Left colon (tissue), 2 donors: ENCODE measurements around the gene UTF1. TPM values are rescaled to one million over a fixed set of nuclear protein-coding genes. Genes with fewer than 3 reads are reported as not detected.
"Not testable (repeated sequence)": the region's sequence is repeated elsewhere in the genome, so short reads cannot be mapped to it uniquely, and the experiment has no call there.

Source experiments
- ATAC-seq: fragments of 200-7000 bp; cut with Tn5 transposase; one replicate; pipeline ENCODE4 v1.9.1; 2020; ENCODE audit warnings: mild to moderate bottlenecking, moderate library complexity
- DNase-seq, 2 donors: peaks; one replicate each; pipeline ENCODE4 v3.0.0-alpha.2; 2020
- intact Hi-C, 2 donors: fragments of 100-400 bp; cut with DNase I in 1 of 2; cut with micrococcal nuclease in 1 of 2; formaldehyde crosslinking; loops; one replicate each; pipeline versions ENCODE4 v1.11.2 to v1.14.0; 2022; cut with DNase I, micrococcal nuclease
- total RNA-seq, 2 donors: library from RNA; stranded (reverse); fragmentation: NEBNext Ultra II Directional; extraction: Animal tissue kit (Norgen Biotek cat#: 25700); gene quantifications; one replicate each; pipeline ENCODE4 v1.2.1, GENCODE V29; 2021
- donor health status: DM: no; HTN: no; CAD: no.
- donor health status: DM: yes; HTN: yes; CAD: no.

Gene UTF1
- total RNA-seq, 2 donors from 2014 or later = not detected

DNA sequence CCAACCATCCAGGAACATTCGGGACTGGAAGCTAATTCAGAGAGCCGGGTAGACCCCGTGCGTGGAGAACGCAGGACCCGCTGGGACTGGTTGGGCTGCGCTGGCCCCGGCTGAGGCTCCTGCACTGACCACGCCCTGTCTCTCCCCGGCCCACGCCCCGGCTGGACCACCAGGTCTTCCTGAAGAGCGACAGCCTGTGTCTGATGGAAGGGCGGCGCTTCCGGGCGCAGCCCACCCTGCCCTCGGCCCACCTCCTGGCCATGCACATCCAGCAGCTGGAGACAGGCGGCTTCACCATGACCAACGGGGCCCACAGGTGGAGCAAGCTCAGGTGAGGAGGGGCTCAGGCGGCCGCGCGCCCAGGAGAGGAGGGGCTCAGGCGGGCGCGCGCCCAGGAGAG lies 10.2 kb upstream of the UTF1 start:
- intact Hi-C loops = no loop called here
- ATAC-seq = no peak
- DNase-seq = no peak

GRCh38 chr10:133221331-133221730 lies 8.7 kb upstream of the UTF1 start:
- ATAC-seq (no peak), DNase-seq (no peak)
- intact Hi-C loops = no loop called here

DNA sequence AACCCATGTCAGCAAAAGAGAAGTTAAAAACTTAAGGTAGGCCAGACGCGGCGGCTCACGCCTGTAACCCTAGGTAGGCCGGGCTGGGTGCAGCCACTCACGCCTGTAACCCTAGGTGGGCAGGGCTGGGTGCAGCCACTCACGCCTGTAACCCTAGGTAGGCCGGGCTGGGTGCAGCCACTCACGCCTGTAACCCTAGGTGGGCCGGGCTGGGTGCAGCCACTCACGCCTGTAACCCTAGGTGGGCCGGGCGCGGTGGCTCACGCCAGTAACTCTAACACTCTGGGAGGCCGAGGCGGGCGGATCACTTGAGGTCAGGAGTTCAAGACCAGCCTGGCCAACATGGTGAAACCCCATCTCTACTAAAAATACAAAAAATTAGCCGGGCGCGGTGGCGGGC lies 8.3 kb upstream of the UTF1 start:
- intact Hi-C loops, ATAC-seq: not testable (repeated sequence)

GRCh38 chr10:133224076-133224475 lies 5.9 kb upstream of the UTF1 start:
- DNase-seq (no peak), ATAC-seq (no peak)
- intact Hi-C loops = no loop called here

More for the DNA sequence above, 8.3 kb upstream of the UTF1 start:
- DNase-seq = not testable (repeated sequence)

DNA sequence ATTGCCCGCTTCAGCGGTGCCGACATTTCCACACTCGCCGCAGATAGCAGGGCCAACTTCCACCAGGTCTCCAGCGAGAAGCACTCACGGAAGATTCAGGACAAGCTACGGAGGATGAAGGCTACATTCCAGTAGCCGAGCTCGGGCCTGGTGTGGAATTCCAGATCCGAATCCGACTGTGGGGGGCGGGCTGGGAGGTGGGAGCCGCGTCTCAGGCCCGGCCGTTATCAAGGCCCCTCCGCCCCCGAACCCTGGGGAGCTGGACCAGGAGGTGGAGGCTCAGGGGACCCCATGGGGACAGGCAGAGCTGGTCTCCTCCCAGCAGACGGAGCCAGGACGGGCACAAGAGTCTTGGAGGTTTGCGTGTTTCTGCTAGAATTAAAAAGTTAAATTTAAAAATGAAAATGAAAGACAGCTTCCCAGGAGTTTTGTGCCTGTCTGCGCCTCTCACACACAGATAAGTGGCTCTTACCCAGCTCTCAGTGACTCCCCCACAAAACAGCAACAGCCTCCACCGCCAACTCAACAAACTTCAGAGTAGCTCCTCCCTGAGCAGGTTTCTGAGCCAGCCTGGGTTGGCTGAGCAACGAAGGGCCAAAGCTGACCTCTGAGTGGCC lies 5.2 kb upstream of the UTF1 start:
- DNase-seq = no peak
- intact Hi-C loops = no loop called here
- no peak for ATAC-seq

DNA sequence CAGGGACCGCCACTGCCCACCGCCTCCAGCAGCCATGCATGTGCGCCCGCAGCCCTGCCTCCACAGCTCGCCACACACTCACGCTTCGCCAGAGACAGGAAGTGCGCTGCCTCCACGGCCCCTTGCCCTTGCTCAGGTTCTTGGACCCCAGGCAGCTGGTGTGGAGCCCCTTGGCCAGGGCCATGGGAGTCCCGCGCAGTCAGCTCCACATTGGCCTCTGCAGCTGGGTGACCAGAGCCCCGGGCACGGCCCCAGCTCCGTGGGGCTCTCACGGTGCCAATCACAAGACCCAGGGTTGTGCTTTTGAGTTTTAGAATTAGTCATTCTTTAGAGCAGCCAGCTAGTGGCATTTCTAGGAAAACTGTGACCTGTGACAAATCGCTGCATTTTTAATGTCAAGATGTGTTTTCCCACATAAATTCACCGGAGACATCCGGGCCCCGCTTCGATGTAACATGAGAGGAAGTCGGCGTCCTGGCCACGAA lies 4.3 kb upstream of the UTF1 start:
- intact Hi-C loops = no loop called here
- no peak for DNase-seq
- no peak for ATAC-seq

DNA sequence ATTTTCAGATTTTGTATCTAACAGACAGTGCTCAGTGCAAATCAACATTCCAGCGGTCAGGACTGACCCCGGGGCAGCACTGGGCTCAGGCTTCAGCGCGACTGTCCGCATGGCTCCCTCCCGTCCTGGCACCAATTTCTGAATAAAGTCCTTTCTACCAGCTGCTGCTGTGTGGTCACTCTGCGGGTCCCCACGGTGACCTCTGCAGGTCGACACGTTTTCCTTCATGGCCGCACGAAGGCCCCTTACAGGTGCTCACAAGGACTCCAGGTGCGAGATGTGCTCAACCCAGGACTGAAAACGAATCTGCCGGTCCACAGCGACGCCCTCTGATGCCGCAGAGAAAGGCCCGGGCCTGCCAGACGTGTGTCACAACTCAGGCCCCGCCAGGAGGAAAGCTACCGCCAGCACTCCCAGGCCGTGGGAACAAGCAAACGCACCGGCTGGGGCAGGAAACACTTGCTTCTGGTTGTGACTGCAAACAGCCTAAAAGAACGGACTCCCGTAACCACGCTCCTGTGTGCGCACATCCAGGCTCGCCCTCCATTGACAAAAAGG lies 3.7 kb upstream of the UTF1 start:
- DNase-seq (no peak), ATAC-seq (no peak)

GRCh38 chr10:133227256-133227655 lies 2.8 kb upstream of the UTF1 start:
- intact Hi-C loops = no loop called here
- ATAC-seq (no peak), DNase-seq (no peak)

More for the DNA sequence above, 3.7 kb upstream of the UTF1 start:
- intact Hi-C loops = no loop called here

DNA sequence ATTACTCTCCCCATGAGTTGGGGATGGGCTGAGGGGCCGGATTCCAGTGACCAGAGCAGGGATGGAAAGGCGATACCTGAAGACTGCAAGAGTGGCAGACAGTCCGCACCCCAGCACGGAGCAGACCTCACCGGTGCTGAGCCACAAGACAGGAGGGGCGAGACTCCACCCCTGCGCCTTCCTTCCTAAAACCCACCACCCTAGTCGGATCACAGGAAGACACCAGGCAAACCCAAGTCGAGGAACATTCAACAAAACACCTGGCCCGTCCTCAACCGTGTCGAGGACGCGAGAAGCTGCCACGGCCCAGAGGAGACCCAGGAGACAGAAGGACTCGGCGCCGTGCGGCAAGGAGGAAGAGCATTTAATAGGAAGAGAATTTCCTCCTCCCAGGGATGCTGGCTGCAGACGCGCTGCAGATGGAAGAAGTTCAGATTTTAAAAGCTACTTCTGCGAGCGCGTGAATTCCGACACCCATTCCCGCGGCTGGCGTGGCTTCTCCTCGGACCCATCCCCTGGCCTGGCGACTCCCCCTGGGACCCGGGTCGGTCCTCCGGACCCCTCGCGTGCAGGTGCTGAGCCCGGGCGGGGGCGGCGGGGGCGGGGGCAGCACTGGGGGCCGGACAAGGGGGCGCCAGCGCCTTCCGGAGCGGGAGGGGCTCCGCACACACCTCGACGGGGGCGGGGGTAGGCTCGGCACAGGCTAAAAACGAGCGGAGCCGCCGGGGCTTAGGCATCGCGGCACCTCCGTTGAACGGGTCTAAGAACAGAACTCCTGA lies 563 bp upstream of the UTF1 start:
- ATAC-seq = no peak
- DNase-seq = no peak
- intact Hi-C loops = no loop called here

DNA sequence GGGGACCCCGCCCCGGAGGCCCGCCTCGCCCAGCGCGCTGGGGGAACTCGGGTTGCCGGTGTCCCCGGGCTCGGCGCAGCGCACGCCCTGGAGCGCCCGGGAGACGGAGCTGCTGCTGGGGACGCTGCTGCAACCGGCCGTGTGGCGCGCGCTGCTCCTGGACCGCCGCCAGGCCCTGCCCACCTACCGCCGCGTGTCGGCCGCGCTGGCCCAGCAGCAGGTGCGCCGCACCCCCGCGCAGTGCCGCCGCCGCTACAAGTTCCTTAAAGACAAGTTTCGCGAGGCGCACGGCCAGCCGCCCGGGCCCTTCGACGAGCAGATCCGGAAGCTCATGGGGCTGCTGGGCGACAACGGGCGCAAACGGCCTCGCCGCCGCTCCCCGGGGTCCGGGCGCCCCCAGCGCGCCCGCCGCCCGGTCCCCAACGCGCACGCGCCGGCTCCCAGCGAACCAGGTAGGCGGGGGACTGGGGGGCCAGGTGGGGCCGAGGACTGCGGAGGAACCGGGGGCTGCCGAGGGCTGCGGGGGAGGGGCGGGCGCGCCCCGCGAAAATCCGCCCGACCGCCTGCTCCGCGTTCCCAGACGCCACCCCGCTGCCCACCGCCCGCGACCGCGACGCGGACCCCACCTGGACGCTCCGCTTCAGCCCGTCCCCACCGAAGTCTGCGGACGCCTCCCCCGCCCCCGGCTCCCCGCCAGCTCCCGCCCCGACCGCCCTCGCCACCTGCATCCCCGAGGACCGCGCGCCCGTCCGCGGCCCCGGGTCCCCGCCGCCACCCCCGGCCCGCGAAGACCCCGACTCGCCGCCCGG lies 574 bp downstream of the UTF1 start:
- intact Hi-C loops = no loop called here
- peak in 1 of 2 donors; percentile 38 for DNase-seq
- peak; percentile 31 for ATAC-seq

- intact Hi-C loops = no loop called here
- ATAC-seq = no peak
These were observed 1.4 kb downstream of the UTF1 start for GRCh38 chr10:133231244-133231945.

GRCh38 chr10:133231946-133232574 lies 2.0 kb downstream of the UTF1 start:
- intact Hi-C loops = no loop called here
- ATAC-seq (no peak), DNase-seq (no peak)

More at GRCh38 chr10:133231244-133231945, 1.4 kb downstream of the UTF1 start:
- no peak for DNase-seq

DNA sequence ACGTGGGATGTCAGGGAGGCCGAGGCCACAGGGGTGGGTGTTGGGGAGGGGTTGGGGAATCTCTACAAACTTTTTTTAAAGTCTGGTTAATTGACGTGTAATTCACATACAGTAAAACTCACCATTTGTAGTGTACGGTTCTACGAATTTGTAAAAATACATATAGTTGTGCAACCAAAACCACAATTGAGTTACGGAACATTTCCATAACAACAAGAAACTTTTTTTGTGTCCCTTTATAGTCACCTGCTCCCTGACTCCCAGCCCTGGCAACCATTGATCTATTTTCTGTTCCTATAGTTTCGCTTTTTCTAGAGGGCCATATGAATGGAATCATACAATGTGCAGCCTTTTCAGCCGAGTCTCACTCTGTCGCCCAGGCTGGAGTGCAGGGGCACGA lies 4.8 kb downstream of the UTF1 start:
- ATAC-seq, intact Hi-C loops, DNase-seq: not testable (repeated sequence)

DNA sequence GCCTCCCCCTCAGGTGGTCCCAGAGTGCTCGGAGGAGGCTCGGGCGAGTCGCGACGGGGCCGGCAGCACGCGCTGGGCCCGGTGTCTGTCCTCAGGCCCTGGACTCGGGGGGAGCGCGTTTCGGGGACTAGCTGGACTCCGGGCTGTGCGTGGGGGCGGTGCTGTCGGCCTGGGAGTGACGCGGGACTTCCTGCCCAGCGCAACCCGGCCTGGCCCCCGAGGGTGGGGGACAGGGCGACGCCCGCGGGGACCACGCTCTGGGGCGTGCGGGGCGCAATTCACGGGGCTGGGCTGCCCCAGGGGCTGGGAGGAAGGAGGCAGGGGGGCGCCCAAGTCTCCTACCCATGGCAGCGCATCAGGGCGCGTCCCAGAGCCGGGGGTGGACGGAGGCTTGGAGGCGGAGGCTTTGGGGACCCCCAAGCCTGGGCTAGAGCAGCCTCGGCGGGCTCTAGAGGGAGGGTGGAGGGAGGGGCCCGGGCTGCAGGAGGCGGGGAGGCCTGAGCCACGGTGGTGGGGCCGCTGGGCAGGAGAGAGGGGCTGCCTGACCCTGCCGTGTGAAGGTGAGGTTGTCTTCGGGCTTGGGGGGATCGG lies 5.3 kb downstream of the UTF1 start:
- DNase-seq (no peak), ATAC-seq (no peak)
- intact Hi-C loops = no loop called here

GRCh38 chr10:133235932-133236331 lies 5.9 kb downstream of the UTF1 start:
- DNase-seq (no peak), ATAC-seq (no peak)
- intact Hi-C loops = no loop called here

DNA sequence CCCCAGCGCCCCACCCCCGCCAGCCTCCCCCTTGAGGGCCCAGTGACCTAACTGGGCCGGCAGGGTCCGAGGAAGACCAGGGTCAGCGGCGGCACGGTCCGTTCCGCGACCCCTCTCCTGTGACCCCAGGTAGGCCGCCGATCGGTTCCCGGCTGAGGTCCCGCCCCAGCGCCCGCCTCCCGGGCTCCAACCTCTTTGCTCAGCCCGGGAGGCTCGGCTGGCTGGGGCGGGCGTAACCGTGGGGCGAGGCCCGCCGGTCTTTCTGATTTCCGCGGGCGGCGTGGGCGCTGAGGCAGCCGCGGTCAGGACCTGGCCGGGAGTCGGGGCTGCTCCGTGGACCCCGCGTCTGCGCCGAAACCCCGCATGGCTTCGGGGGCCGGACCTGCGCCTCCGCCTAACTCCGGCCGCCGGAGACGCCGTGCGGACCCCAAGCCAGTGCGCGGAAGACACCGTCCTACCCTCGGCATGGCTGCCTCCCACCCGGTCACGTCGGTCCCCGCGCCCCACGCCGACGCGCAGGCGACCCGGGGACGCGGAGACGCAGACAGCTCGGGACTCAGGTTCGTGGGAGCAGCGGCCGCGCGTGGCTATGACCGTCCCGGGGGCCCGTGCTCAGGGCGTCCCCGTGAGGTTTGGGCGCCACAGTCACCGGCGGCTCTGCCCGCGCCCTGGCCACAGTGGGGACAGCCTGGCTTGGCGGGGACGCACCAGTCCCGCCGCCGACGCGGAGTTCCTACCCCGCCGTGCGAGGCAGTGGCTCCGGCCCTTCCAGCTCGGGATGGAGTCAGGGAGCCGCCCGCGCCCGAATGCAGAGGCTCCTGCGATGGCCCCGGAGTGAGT lies 6.6 kb downstream of the UTF1 start:
- ATAC-seq = no peak
- no peak for DNase-seq
- intact Hi-C loops = no loop called here

GRCh38 chr10:133237241-133237587 lies 7.2 kb downstream of the UTF1 start:
- no peak for DNase-seq
- ATAC-seq = no peak
- intact Hi-C loops = no loop called here
